Type B pancreatic cell (in vitro differentiated cells): ENCODE measurements around the gene SGMS1. TPM values are rescaled to one million over a fixed set of nuclear protein-coding genes. Genes with fewer than 3 reads are reported as not detected.

Experiments used
- DNase-seq: peaks from one replicate; pipeline ENCODE4 v3.0.0; 2021; ENCODE audit warnings: mixed read lengths; ENCODE audit not compliant: unreplicated experiment; ENCODE audit errors: extremely low spot score
- H3K27ac Mint-ChIP-seq: 2 replicates; pipeline ENCODE4 v1.8.0; 2021; ENCODE audit warnings: mild to moderate bottlenecking, mixed read lengths
- H3K27me3 Mint-ChIP-seq: 2 replicates; pipeline ENCODE4 v1.8.0; 2021; ENCODE audit warnings: mixed read lengths
- H3K36me3 Mint-ChIP-seq: 2 replicates; pipeline ENCODE4 v1.8.0; 2021; ENCODE audit warnings: mixed read lengths
- H3K4me1 Mint-ChIP-seq: one replicate; pipeline ENCODE4 v1.8.0; 2021; ENCODE audit warnings: mixed read lengths; ENCODE audit not compliant: unreplicated experiment
- H3K4me3 Mint-ChIP-seq: 2 replicates; pipeline ENCODE4 v1.8.0; 2021; ENCODE audit warnings: mild to moderate bottlenecking, mixed read lengths
- H3K9me3 Mint-ChIP-seq: 2 replicates; pipeline ENCODE4 v1.8.0; 2021; ENCODE audit warnings: mixed read lengths
- total RNA-seq: library from RNA; stranded (reverse); gene quantifications from 2 replicates; pipeline ENCODE4 v1.2.1, GENCODE V29; 2021; ENCODE audit warnings: low replicate concordance
- TF ChIP-seq, protein P1 (sequence below): fragments of 200-600 bp; sonication (generic); conservative IDR thresholded peaks from 2 replicates; pipeline ENCODE4 v1.5.0; 2021; ENCODE audit warnings: antibody characterized with exemption, mild to moderate bottlenecking

SGMS1 gene
- total RNA-seq, 1 donor from 2014 or later, result 15.1 TPM

GRCh38 chr10:50578949-50579348 lies 44.8 kb downstream of the SGMS1 start:
- Mint-ChIP-seq H3K36me3 (peaks cover 3% of the 10 kb centered on the region), H3K4me1 (peaks cover 32% of the 10 kb centered on the region), H3K9me3 (no peaks in the 10 kb centered on the region), H3K27ac (peak overlapping the region; percentile 73), H3K27me3 (no peaks in the 10 kb centered on the region), H3K4me3 (no peak overlapping the region)
- no peak for DNase-seq
- TF ChIP-seq, protein P1, sequence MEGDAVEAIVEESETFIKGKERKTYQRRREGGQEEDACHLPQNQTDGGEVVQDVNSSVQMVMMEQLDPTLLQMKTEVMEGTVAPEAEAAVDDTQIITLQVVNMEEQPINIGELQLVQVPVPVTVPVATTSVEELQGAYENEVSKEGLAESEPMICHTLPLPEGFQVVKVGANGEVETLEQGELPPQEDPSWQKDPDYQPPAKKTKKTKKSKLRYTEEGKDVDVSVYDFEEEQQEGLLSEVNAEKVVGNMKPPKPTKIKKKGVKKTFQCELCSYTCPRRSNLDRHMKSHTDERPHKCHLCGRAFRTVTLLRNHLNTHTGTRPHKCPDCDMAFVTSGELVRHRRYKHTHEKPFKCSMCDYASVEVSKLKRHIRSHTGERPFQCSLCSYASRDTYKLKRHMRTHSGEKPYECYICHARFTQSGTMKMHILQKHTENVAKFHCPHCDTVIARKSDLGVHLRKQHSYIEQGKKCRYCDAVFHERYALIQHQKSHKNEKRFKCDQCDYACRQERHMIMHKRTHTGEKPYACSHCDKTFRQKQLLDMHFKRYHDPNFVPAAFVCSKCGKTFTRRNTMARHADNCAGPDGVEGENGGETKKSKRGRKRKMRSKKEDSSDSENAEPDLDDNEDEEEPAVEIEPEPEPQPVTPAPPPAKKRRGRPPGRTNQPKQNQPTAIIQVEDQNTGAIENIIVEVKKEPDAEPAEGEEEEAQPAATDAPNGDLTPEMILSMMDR, result no peak

GRCh38 chr10:50577681-50578350 lies 45.9 kb downstream of the SGMS1 start:
- TF ChIP-seq, protein P1, result no peak
- Mint-ChIP-seq H3K9me3 (no peaks in the 10 kb centered on the region), H3K4me1 (peaks cover 32% of the 10 kb centered on the region), H3K4me3 (no peak overlapping the region), H3K27ac (peak overlapping the region; percentile 16), H3K27me3 (no peaks in the 10 kb centered on the region), H3K36me3 (peaks cover 3% of the 10 kb centered on the region)
- DNase-seq, result no peak

DNA sequence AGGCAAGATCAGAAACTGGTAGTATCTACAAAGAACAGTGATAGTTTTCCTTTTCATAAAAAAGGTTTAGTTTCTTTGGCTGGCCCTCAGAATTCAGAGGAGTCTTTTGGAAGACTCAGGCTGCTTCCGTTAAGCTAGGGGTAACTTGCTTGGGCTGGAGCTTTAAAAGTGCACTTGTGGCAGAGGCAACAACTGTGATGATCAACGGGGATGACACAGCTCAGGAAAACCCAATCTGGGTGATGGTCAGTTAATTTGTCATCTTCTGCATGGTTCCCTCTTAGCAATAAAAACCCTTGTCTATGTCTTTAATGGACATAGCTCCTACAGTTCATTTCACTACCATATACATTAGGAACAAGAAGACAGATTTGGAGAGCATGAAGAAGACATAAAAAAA lies 46.7 kb downstream of the SGMS1 start:
- no peak for DNase-seq
- Mint-ChIP-seq H3K27ac (no peak overlapping the region), H3K9me3 (no peaks in the 10 kb centered on the region), H3K4me1 (peaks cover 32% of the 10 kb centered on the region), H3K27me3 (no peaks in the 10 kb centered on the region), H3K36me3 (peaks cover 3% of the 10 kb centered on the region), H3K4me3 (no peak overlapping the region)
- TF ChIP-seq, protein P1, result no peak

DNA sequence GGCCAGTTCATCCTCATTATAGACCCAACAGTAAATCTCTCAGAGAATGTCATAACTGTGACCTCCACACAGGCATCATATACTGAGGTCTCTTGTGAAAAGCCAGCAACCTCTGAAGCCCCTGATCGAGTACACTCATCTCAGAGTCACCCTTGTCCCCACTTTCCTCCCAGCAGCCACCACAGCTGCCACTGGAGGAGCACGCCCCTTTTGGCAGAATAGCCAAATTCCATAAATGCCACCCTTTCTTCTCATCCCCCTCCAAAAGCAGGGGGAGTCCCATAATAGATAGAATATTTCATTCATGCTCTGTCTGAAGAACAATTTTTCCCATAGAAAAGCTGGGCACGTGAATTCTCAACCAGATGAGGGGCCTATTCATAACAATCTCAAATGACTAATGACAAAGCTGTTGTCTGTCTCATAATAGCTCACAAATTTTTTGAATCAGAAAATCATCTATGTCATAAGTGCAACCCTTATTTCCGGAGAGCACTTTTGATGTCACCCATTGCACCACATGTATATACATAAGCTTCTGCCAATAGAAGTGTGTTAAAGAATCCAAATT lies 47.4 kb downstream of the SGMS1 start:
- no peaks in the 10 kb centered on the region for H3K27me3 Mint-ChIP-seq
- DNase-seq, result no peak
- peaks cover 30% of the 10 kb centered on the region for H3K4me1 Mint-ChIP-seq
- no peak overlapping the region for H3K27ac Mint-ChIP-seq
- peaks cover 3% of the 10 kb centered on the region for H3K36me3 Mint-ChIP-seq
- no peaks in the 10 kb centered on the region for H3K9me3 Mint-ChIP-seq
- TF ChIP-seq, protein P1, result no peak
- no peak overlapping the region for H3K4me3 Mint-ChIP-seq

DNA sequence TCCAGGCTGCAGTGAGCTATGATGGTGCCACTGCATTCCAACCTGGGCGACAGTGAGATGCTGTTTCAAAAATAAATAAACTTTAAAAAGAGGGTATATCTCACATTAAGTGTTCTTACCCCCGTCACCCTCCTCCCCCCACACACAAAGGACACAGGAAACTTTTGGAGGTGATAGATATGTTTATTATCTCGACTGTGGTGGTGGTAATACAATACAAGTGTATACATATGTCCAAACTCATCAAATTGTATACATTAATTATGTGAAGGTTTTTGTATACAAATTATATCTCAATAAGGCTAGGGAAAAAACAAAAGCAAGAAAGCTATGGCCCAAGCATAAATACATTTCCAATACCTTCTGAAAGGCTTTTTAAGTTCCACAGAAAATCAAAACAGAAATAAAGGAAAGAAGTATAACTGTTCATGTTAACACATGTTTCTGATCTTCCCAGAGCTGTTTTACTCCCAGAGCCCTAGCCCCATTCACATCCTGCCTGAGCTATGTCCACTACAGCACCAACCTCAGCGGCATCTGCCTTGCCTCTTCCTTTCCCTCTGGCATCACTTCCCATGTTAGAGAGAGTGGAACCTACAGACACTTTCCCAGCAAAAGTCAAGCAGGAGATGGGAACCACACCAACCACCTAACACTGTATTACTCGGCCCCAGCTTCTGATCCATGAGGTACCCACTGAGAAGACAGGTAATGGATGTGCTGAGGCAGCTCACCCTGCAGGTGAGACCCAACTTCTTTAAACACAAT lies 48.1 kb downstream of the SGMS1 start:
- H3K36me3 Mint-ChIP-seq, result peaks cover 3% of the 10 kb centered on the region
- H3K9me3 Mint-ChIP-seq, result no peaks in the 10 kb centered on the region
- H3K4me3 Mint-ChIP-seq, result no peak overlapping the region
- H3K27me3 Mint-ChIP-seq, result no peaks in the 10 kb centered on the region
- H3K4me1 Mint-ChIP-seq, result peaks cover 23% of the 10 kb centered on the region
- TF ChIP-seq, protein P1, result no peak
- no peak for DNase-seq
- no peak overlapping the region for H3K27ac Mint-ChIP-seq
